ENCODE data around the gene RARRES2. TPM values are rescaled to one million over a fixed set of nuclear protein-coding genes. Genes with fewer than 3 reads are reported as not detected.

RARRES2 gene
- total RNA-seq, 1 donor from 2014 or later = 144 TPM

DNA sequence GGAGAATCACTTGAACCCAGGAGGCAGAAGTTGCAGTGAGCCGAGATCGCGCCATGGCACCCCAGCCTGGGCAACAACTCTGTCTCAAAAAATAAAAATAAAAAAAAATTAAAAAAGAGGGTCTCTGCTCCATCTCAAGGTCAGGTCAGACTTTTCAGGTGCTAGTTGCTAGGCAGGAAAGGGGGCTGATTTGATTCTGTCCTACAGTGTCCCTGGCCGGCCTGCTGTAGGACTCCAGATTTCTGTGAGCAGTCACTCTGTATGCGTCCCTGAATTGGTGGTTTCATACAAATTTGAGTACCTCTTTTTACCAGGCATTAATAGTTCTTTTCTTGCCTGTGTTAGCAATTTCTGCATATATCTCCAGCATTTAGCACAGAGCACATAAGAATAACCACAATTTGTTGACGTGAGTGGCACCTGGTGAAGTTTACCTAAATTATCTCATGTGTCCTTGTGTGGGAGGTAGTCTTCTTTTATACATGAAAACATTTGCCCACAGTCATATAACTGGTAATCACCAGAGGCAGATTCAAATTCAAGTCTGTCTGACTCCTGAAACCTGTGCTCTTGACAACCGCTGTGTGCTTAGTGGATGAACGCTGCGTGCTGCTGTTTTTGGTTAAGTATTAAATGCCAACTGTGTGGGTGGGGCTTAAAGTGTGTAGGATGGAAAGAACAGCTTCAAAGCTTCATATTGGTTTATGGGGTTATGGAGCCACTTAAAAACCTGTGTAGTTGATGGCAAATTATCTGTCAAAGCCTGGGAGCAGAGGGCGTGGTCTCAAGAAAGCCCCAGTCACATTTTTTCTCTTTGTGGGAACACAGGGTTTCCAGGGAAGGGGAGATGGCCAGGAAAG, 34.5 kb upstream of the RARRES2 start:
- peaks cover 27 to 39% of the 10 kb centered on the region in 2 donors for H3K36me3 ChIP-seq
- no peaks in the 10 kb centered on the region for H3K9me3 ChIP-seq
- no peak overlapping the region for H3K4me3 ChIP-seq
- no peak for TF ChIP-seq CTCF (IDR thresholded peaks at IDR 0.05)
- H3K27me3 ChIP-seq = no peaks in the 10 kb centered on the region
- peak in 1 of 2 donors; percentile 44 for DNase-seq (ENCODE audit: low spot score in 2 of 2)
- peaks cover 0 to 6% of the 10 kb centered on the region in 2 donors for H3K4me1 ChIP-seq
- no peak overlapping the region for H3K27ac ChIP-seq
- intact Hi-C loops (cut with DNase I) = loop anchor here (5.0 to 10.0 kb wide), 4 partner anchors 504 to 1111 kb away; partner anchors contain the start of genes ATP6V0E2, ZNF783 and ZNF862

GRCh38 chr7:150374472-150374871, 33.0 kb upstream of the RARRES2 start:
- Histone ChIP-seq H3K9me3 (no peaks in the 10 kb centered on the region), H3K4me3 (no peak overlapping the region), H3K27ac (no peak overlapping the region), H3K27me3 (no peaks in the 10 kb centered on the region), H3K36me3 (peaks cover 29 to 47% of the 10 kb centered on the region in 2 donors), H3K4me1 (peaks cover 7 to 11% of the 10 kb centered on the region in 2 donors)
- TF ChIP-seq CTCF (IDR thresholded peaks at IDR 0.05) = no peak
- peak in 1 of 2 donors; percentile 38 for DNase-seq (ENCODE audit: low spot score in 2 of 2)
- intact Hi-C loops (cut with DNase I) = loop anchor here (10.0 kb wide), 2 partner anchors 660 to 1110 kb away; partner anchors contain the start of gene ZNF783

DNA sequence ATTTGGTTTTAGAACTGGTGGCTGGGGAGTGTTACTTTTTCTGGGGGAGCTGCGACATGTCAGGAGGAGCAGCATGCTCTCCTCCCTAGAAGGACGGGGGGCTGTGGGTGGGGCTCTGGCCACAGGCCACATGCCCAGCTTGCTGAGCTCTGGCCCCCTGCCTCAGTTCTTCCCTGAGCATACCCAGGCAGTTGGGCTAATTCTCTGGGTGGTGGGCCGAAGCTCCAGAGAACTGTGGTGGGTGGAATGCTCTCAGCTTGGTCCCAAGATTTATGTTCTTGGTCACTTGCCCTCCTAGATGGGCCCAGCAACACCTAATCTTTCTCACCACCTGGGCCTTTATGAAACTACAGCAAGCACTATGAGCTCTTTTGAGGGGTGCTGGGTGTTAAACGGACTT, 32.6 kb upstream of the RARRES2 start:
- intact Hi-C loops (cut with DNase I) = loop anchor here (10.0 kb wide), 2 partner anchors 659 to 1109 kb away; partner anchors contain the start of gene ZNF783

DNA sequence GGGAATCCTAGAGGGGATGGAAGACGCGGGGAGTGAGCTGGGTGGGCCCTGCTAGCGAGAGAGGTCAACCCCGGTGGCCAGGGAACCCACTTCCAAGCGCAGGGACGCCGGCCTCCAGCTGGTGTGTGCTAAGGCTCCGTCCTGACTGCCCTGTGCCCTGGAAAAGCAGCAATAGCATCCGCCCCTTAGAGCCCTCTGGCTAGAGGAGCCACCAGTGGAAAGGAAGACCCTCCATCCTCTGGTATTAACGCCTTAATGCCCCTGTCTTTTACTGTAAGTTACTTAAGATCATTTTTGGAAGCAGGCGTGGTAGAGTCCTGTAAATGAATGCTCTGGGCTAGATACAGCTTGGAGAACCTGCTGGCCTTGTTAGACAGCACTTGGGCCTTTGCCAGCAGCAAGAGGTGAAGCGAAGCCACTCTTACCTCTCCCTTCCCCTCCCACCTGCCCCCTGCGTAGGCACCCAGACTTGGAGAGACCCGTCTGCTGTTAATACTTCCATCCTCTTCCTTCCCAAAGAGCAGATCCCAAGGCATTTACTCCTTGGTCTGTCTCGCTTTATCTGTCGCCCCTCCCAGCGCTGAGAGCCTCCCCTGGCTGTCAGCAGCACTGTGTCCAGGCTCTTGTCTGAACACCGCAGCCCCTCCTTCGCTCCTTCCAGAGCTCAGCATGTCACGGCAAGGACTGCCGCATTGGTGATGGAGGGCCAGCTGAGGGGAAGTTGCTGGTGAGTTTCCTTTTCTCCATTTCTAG, 31.8 kb upstream of the RARRES2 start:
- Histone ChIP-seq H3K4me3 (no peak overlapping the region), H3K36me3 (peaks cover 29 to 47% of the 10 kb centered on the region in 2 donors), H3K27ac (no peak overlapping the region), H3K4me1 (peaks cover 8 to 11% of the 10 kb centered on the region in 2 donors), H3K9me3 (no peaks in the 10 kb centered on the region), H3K27me3 (no peaks in the 10 kb centered on the region)
- peak in 1 of 2 donors; percentile 55 for DNase-seq (ENCODE audit: low spot score in 2 of 2)
- intact Hi-C loops (cut with DNase I) = loop anchor here (10.0 kb wide), 2 partner anchors 658 to 1108 kb away; partner anchors contain the start of gene ZNF783
- TF ChIP-seq CTCF (IDR thresholded peaks at IDR 0.05) = no peak

More for the DNA sequence above, 32.6 kb upstream of the RARRES2 start:
- H3K9me3 ChIP-seq = no peaks in the 10 kb centered on the region
- no peak overlapping the region for H3K4me3 ChIP-seq
- peaks cover 8 to 11% of the 10 kb centered on the region in 2 donors for H3K4me1 ChIP-seq
- peaks cover 29 to 47% of the 10 kb centered on the region in 2 donors for H3K36me3 ChIP-seq
- H3K27me3 ChIP-seq = no peaks in the 10 kb centered on the region
- no peak overlapping the region for H3K27ac ChIP-seq
- peak in 1 of 2 donors; percentile 37 for DNase-seq (ENCODE audit: low spot score in 2 of 2)
- no peak for TF ChIP-seq CTCF (IDR thresholded peaks at IDR 0.05)

DNA sequence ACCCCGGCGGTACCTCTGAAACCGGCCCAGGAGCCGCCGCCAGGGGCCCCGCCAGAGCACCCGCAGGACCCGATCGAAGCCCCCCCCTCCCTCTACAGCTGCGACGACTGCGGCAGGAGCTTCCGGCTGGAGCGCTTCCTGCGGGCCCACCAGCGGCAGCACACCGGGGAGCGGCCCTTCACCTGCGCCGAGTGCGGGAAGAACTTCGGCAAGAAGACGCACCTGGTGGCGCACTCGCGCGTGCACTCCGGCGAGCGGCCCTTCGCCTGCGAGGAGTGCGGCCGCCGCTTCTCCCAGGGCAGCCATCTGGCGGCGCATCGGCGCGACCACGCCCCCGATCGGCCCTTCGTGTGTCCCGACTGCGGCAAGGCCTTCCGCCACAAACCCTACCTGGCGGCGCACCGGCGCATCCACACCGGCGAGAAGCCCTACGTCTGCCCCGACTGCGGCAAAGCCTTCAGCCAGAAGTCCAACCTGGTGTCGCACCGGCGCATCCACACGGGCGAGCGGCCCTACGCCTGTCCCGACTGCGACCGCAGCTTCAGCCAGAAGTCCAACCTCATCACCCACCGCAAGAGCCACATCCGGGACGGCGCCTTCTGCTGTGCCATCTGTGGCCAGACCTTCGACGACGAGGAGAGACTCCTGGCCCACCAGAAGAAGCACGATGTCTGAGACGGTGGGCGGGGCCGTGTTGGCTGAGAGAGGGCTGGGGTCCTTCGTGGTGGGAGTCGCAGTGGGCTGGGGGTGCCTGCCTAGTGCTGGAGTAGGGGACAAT, 31.0 kb upstream of the RARRES2 start:
- Histone ChIP-seq H3K27ac (no peak overlapping the region), H3K9me3 (no peaks in the 10 kb centered on the region), H3K4me1 (peaks cover 8 to 11% of the 10 kb centered on the region in 2 donors), H3K36me3 (peaks cover 29 to 47% of the 10 kb centered on the region in 2 donors), H3K27me3 (no peaks in the 10 kb centered on the region), H3K4me3 (no peak overlapping the region)
- peak in 1 of 2 donors; percentile 56 for DNase-seq (ENCODE audit: low spot score in 2 of 2)
- no peak for TF ChIP-seq CTCF (IDR thresholded peaks at IDR 0.05)
- intact Hi-C loops (cut with DNase I) = loop anchor here (10.0 kb wide), 2 partner anchors 658 to 1108 kb away; partner anchors contain the start of gene ZNF783

Data from ascending aorta (tissue), 2 donors.